Stomach smooth muscle (tissue), 2 donors: Measurements from ENCODE around the gene GUCY2D.

Experiments used
- H3K27ac ChIP-seq: one replicate; pipeline ENCODE4 v1.7.0; 2013; ENCODE audit warnings: mild to moderate bottlenecking, low read length, inconsistent platforms
- H3K27me3 ChIP-seq, 2 donors: one replicate each; pipeline ENCODE4 v1.7.0; 2013; ENCODE audit warnings: low read length in 2 of 2; ENCODE audit not compliant: insufficient read depth in 2 of 2, control insufficient read depth in 1 of 2
- H3K36me3 ChIP-seq, 2 donors: one replicate each; pipeline ENCODE4 v1.7.0; 2013; ENCODE audit warnings: low read length in 2 of 2; ENCODE audit not compliant: control insufficient read depth in 2 of 2, insufficient read depth in 2 of 2
- H3K4me1 ChIP-seq: one replicate; pipeline ENCODE4 v1.7.0; 2013; ENCODE audit warnings: low read length; ENCODE audit not compliant: control insufficient read depth, insufficient read depth
- H3K4me3 ChIP-seq, 2 donors: one replicate each; pipeline ENCODE4 v1.7.0; 2013; ENCODE audit warnings: low read length in 2 of 2
- H3K9ac ChIP-seq, 2 donors: one replicate each; pipeline ENCODE4 v1.7.0; 2013; ENCODE audit warnings: low read length in 2 of 2, mild to moderate bottlenecking in 1 of 2
- H3K9me3 ChIP-seq, 2 donors: one replicate each; pipeline ENCODE4 v1.7.0; 2013; ENCODE audit warnings: low read length in 2 of 2; ENCODE audit not compliant: control insufficient read depth in 2 of 2
- donor health status: healthy.
- donor health status: Pancreatic carcinoma.

The GUCY2D gene

DNA sequence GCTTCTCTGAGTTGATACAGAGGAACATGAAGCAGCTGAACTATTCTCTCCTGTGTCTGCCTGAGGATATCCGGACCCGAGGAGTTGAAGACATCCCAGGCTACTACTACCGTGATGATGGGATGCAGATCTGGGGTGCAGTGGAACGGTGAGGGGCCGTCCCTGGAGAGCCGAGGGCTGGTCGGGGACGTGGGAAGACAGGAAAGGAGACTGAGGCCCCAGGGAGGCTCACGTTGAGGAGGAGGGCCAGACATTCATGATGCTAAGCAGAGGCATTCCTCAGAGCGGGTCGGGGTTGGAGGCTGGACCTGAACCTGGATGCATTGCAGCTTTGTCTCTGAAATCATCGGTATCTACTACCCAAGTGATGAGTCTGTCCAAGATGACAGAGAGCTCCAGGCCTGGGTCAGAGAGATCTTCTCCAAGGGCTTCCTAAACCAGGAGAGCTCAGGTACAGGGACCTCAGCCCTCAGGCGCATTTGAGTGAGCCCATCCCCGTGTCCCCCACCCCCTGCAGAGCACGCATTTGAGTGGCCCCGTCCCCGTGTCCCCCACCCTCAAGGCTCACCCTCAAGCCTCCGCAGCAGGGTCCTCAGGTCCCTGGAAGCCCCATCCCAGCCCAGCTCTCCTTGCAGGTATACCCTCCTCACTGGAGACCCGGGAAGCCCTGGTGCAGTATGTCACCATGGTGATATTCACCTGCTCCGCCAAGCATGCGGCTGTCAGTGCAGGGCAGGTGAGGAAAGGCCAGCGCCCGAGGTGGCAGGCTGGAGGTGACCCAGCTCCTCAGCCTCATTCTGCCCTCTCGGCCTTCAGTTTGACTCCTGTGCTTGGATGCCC, 44.7 kb downstream of the GUCY2D start:
- Histone ChIP-seq H3K9ac (no peak overlapping the region), H3K4me1 (no peaks in the 10 kb centered on the region), H3K36me3 (no peaks in the 10 kb centered on the region), H3K27ac (no peak overlapping the region), H3K4me3 (no peak overlapping the region), H3K9me3 (no peaks in the 10 kb centered on the region), H3K27me3 (peaks cover 8 to 9% of the 10 kb centered on the region in 2 donors)

GRCh38 chr17:8047769-8048110, 45.3 kb downstream of the GUCY2D start:
- Histone ChIP-seq H3K27me3 (peaks cover 8 to 9% of the 10 kb centered on the region in 2 donors), H3K9me3 (no peaks in the 10 kb centered on the region), H3K27ac (no peak overlapping the region), H3K36me3 (no peaks in the 10 kb centered on the region), H3K4me1 (no peaks in the 10 kb centered on the region), H3K4me3 (no peak overlapping the region), H3K9ac (no peak overlapping the region)

DNA sequence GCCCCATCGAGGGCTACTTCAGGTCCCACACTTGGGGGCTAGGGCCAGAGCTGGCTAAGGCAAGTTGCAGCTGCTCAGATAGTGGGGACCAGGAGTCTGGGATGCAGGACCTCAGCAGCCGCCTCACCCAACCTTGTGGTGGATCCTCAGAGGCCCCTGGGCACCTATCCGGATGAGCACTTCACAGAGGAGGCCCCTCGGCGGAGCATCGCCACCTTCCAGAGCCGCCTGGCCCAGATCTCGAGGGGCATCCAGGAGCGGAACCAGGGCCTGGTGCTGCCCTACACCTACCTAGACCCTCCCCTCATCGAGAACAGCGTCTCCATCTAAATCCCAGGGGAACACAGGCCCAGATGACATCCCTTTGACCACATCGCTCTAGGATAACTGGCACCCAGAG, 45.8 kb downstream of the GUCY2D start:
- Histone ChIP-seq H3K27ac (no peak overlapping the region), H3K4me1 (no peaks in the 10 kb centered on the region), H3K9ac (no peak overlapping the region)

DNA sequence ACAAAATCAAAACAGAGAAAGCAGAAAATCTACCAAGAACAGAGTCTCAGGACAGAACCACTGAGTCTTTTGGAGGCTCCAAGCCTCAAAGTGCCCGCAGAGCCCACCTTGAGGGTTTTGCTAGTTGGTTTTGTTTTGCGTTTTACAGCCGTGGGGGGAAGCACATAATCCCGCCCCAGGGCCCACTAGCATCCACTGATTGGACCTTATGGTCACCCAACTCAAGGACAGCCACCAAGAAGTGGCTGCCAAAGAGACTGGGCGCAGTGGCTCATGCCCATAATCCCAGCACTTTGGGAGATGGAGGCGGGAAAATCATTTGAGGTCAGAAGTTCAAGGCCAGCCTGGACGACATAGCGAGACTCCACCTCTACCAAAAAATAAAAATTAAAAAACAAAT, 46.3 kb downstream of the GUCY2D start:
- H3K9me3 ChIP-seq: no peaks in the 10 kb centered on the region
- no peak overlapping the region for H3K27ac ChIP-seq
- no peaks in the 10 kb centered on the region for H3K36me3 ChIP-seq
- H3K4me1 ChIP-seq: no peaks in the 10 kb centered on the region
- no peak overlapping the region for H3K9ac ChIP-seq
- H3K27me3 ChIP-seq: peaks cover 5 to 9% of the 10 kb centered on the region in 2 donors
- H3K4me3 ChIP-seq: no peak overlapping the region

More for the DNA sequence above, 45.8 kb downstream of the GUCY2D start:
- Histone ChIP-seq H3K4me3 (no peak overlapping the region), H3K36me3 (no peaks in the 10 kb centered on the region), H3K9me3 (no peaks in the 10 kb centered on the region), H3K27me3 (peaks cover 6 to 9% of the 10 kb centered on the region in 2 donors)

- Histone ChIP-seq H3K9me3 (no peaks in the 10 kb centered on the region), H3K9ac (no peak overlapping the region), H3K4me1 (no peaks in the 10 kb centered on the region), H3K27ac (no peak overlapping the region), H3K4me3 (no peak overlapping the region), H3K36me3 (no peaks in the 10 kb centered on the region), H3K27me3 (peaks cover 15% of the 10 kb centered on the region in 2 donors)
These were observed 49.4 kb downstream of the GUCY2D start for GRCh38 chr17:8051831-8052230.

- Histone ChIP-seq H3K4me3 (no peak overlapping the region), H3K27me3 (peaks cover 18 to 19% of the 10 kb centered on the region in 2 donors), H3K9ac (no peak overlapping the region), H3K36me3 (no peaks in the 10 kb centered on the region), H3K27ac (no peak overlapping the region), H3K9me3 (no peaks in the 10 kb centered on the region), H3K4me1 (peaks cover under 1% of the 10 kb centered on the region)
These were observed 50.1 kb downstream of the GUCY2D start for GRCh38 chr17:8052256-8053252.

GRCh38 chr17:8053600-8053999, 51.2 kb downstream of the GUCY2D start:
- Histone ChIP-seq H3K9me3 (no peaks in the 10 kb centered on the region), H3K36me3 (no peaks in the 10 kb centered on the region), H3K27me3 (peaks cover 16 to 22% of the 10 kb centered on the region in 2 donors), H3K4me3 (no peak overlapping the region), H3K9ac (no peak overlapping the region), H3K4me1 (peaks cover 5% of the 10 kb centered on the region), H3K27ac (no peak overlapping the region)

GRCh38 chr17:8055851-8056231, 53.4 kb downstream of the GUCY2D start:
- no peak overlapping the region for H3K27ac ChIP-seq
- H3K4me1 ChIP-seq: peaks cover 5% of the 10 kb centered on the region
- H3K36me3 ChIP-seq: no peaks in the 10 kb centered on the region
- no peak overlapping the region for H3K9ac ChIP-seq
- H3K27me3 ChIP-seq: peaks cover 35 to 39% of the 10 kb centered on the region in 2 donors
- H3K9me3 ChIP-seq: no peaks in the 10 kb centered on the region
- no peak overlapping the region for H3K4me3 ChIP-seq

DNA sequence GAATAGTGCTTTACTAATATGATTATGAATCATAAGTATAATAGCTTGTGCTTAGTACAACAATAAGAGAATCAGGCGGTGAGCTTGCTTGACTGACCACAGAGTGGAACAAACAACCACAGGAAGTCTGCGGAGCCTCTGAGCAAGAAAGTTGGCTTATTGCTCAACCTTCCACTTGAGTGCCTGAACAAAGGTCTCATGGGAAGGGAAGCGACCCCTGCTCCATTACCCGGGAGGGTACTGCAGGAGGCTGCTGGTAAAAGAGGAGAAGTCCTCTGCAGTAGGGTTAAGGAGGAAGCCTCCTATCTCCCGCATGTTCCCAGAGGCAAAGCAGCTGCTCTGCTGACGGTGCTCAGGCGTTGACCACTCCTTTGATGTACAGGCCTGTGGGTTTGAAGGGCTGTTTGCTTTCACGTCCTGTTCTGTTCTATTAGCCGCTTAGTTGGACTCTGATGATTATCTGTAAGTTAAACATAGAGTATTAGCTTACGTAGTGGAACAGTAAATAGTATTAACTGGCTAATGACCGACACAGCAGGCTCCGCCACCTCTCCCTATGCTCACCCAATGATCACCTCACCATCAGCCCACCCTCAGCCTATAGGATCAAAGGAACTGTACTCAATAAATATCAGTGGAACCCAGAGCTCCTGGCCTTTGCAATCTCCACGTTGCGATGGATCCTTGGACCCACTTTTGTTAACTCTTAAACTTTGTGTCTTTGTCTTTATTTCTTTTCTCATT, 54.0 kb downstream of the GUCY2D start:
- Histone ChIP-seq H3K9ac (no peak overlapping the region), H3K9me3 (no peaks in the 10 kb centered on the region), H3K4me1 (peaks cover 5% of the 10 kb centered on the region), H3K36me3 (no peaks in the 10 kb centered on the region), H3K27ac (no peak overlapping the region), H3K27me3 (peaks cover 40 to 44% of the 10 kb centered on the region in 2 donors), H3K4me3 (no peak overlapping the region)

DNA sequence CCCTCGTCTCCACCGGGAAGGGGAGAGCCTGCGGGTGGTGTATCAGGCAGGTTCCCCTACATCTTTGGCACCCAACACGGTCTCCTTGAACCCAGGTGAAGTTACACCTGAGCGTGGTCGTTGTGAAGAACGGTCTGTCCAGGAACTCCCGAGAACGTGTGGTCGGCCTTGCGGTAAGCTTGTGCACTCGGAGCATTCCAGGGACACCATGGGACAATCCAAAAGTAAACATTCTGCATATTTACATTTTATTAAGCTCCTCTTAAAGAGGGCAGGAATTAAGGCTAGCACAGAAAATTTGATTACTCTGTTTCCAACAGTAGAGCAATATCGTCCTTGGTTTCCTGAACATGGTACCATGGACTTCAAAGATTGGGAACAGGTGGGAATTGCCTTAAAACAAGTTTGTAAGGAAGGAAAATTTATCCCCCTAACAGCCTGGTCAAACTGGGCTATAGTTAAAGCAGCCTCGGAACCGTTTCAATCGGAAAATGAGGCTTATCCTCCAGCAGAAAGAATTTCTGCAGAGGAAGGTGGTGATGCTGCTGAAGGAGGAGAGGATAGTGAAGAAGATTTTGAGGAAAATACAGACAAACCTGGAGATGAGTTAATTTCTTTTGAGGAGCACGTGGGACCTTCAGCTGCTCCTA, 54.7 kb downstream of the GUCY2D start:
- Histone ChIP-seq H3K27ac (no peak overlapping the region), H3K9ac (no peak overlapping the region), H3K27me3 (peaks cover 46 to 49% of the 10 kb centered on the region in 2 donors), H3K36me3 (no peaks in the 10 kb centered on the region), H3K9me3 (no peaks in the 10 kb centered on the region), H3K4me1 (peaks cover 5% of the 10 kb centered on the region), H3K4me3 (no peak overlapping the region)
